GM12891 (cell line): ENCODE results near the gene MRPL20.

Experiments used
- POLR2A ChIP-seq: IDR thresholded peaks from 2 replicates; pipeline ENCODE4 v1.6.1; 2011; ENCODE audit warnings: low read depth, low read length, control low read depth
- POLR2AphosphoS5 ChIP-seq: IDR thresholded peaks from 2 replicates; pipeline ENCODE4 v1.6.1; 2011; ENCODE audit warnings: low read depth, low read length, control low read depth
- TAF1 ChIP-seq: IDR thresholded peaks from 2 replicates; pipeline ENCODE4 v1.6.1; 2011; ENCODE audit warnings: low read depth, low read length, control low read depth

- TF ChIP-seq TAF1, result no peak
- no peak for TF ChIP-seq POLR2AphosphoS5
- TF ChIP-seq POLR2A, result no peak
These were observed 42.1 kb upstream of the MRPL20 start, which contains the start of gene ATAD3C for GRCh38 chr1:1449099-1449739.
